Esophagus muscularis mucosa (tissue), 4 donors: ENCODE data around the gene ELAVL4. TPM values are rescaled to one million over a fixed set of nuclear protein-coding genes. Genes with fewer than 3 reads are reported as not detected.

Experiments used
- DNase-seq: peaks from one replicate; pipeline ENCODE4 v3.0.0-alpha.2; 2017; ENCODE audit errors: extremely low spot score
- H3K27ac ChIP-seq, 4 donors: fragments of 200-600 bp; sonication (generic); replicated peaks in 1 of 4; 1 replicate in 3 of 4; 2 replicates in 1 of 4; pipeline ENCODE4 v1.5.1; 2016 to 2019; ENCODE audit warnings: mild to moderate bottlenecking in 1 of 4
- H3K27me3 ChIP-seq, 4 donors: fragments of 200-600 bp; sonication (generic); one replicate each; pipeline versions ENCODE4 v1.5.1 to v1.6.0; 2016 to 2019
- H3K36me3 ChIP-seq, 4 donors: fragments of 200-600 bp; sonication (generic); one replicate each; pipeline ENCODE4 v1.5.1; 2016 to 2019
- H3K4me1 ChIP-seq, 4 donors: fragments of 200-600 bp; sonication (generic); one replicate each; pipeline ENCODE4 v1.5.1; 2016 to 2019
- H3K4me3 ChIP-seq, 4 donors: fragments of 200-600 bp; sonication (generic); 1 replicate in 2 of 4; 2 replicates in 2 of 4; pipeline ENCODE4 v1.5.1; 2016 to 2019; ENCODE audit warnings: mild to moderate bottlenecking in 4 of 4, moderate library complexity in 1 of 4
- H3K9me3 ChIP-seq, 4 donors: fragments of 200-600 bp; sonication (generic); 1 replicate in 3 of 4; 2 replicates in 1 of 4; pipeline ENCODE4 v1.5.1; 2016 to 2019
- EP300 ChIP-seq: sonication (generic); formaldehyde crosslinking; IDR thresholded peaks from one replicate; pipeline ENCODE4 v1.6.1; 2017; ENCODE audit warnings: antibody characterized with exemption
- POLR2A ChIP-seq: fragments of 450-650 bp; IDR thresholded peaks from one replicate; pipeline ENCODE4 v1.6.1; 2017; ENCODE audit warnings: antibody characterized with exemption, moderate library complexity, mild to moderate bottlenecking, low read depth
- POLR2AphosphoS5 ChIP-seq, 2 donors: sonication (generic); formaldehyde crosslinking; IDR thresholded peaks; one replicate each; pipeline ENCODE4 v1.6.1; 2017; ENCODE audit warnings: antibody characterized with exemption in 2 of 2
- WGBS: methylation state at CpG from one replicate; pipeline ENCODE4 v1.1.5; 2018; 5-methylcytosine and 5-hydroxymethylcytosine counted together
- intact Hi-C: fragments of 100-400 bp; cut with DNase I; formaldehyde crosslinking; loops from one replicate; pipeline ENCODE4 v1.15.1; 2023
- total RNA-seq, 4 donors: library from RNA; depleted of rRNA; stranded (reverse); fragments of >200 nt; gene quantifications; one replicate each; pipeline versions ENCODE4 v1.1.0 to v1.2.1, GENCODE V29; 2016
- TF ChIP-seq, protein P1 (sequence below), 3 experiments: fragments of 200-600 bp in 2 of 3; fragments of 450-650 bp in 1 of 3; sonication (generic) in 2 of 3; IDR thresholded peaks; one replicate each; pipeline ENCODE4 v1.5.1; 2017 to 2019; ENCODE audit warnings: antibody characterized with exemption in 3 of 3, mild to moderate bottlenecking in 2 of 3, moderate library complexity in 1 of 3

The ELAVL4 gene
- total RNA-seq, 4 donors from 2014 or later = 0.40 to 2.2 (median 1.1) TPM

DNA sequence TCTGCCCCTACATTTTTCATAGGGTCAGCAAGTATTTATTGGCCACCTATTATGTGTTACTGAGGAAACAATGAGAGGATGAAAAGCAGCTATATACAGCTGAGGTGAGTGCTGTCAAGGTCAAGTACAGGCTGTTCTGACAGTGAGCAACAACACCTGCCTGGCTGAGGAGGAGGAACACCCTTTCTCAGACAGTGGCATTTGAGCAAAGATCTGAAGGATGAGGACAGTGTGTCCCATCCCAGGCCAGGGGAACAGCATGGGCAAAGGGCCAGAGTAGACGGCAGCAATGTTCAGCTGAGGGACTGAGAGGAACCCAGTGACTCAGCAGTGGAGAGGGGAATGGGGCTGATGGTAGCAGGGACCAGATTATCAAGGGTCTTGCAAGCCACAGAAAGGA is 101.0 kb downstream of the ELAVL4 start:
- Histone ChIP-seq H3K4me3 (no peak overlapping the region), H3K9me3 (no peaks in the 10 kb centered on the region), H3K27me3 (peaks cover 0 to 6% (median 0%) of the 10 kb centered on the region in 4 donors), H3K4me1 (no peaks in the 10 kb centered on the region), H3K36me3 (no peaks in the 10 kb centered on the region), H3K27ac (no peak overlapping the region)
- no peak for DNase-seq
- no peak for TF ChIP-seq POLR2AphosphoS5 (IDR thresholded peaks at IDR 0.05)
- no peak for TF ChIP-seq EP300
- TF ChIP-seq POLR2A = no peak
- TF ChIP-seq, protein P1, sequence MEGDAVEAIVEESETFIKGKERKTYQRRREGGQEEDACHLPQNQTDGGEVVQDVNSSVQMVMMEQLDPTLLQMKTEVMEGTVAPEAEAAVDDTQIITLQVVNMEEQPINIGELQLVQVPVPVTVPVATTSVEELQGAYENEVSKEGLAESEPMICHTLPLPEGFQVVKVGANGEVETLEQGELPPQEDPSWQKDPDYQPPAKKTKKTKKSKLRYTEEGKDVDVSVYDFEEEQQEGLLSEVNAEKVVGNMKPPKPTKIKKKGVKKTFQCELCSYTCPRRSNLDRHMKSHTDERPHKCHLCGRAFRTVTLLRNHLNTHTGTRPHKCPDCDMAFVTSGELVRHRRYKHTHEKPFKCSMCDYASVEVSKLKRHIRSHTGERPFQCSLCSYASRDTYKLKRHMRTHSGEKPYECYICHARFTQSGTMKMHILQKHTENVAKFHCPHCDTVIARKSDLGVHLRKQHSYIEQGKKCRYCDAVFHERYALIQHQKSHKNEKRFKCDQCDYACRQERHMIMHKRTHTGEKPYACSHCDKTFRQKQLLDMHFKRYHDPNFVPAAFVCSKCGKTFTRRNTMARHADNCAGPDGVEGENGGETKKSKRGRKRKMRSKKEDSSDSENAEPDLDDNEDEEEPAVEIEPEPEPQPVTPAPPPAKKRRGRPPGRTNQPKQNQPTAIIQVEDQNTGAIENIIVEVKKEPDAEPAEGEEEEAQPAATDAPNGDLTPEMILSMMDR (IDR thresholded peaks at IDR 0.05) = no peak
- intact Hi-C loops = no loop called here
- 57% methylated on average over 1 of the region's 1 CpG for WGBS

DNA sequence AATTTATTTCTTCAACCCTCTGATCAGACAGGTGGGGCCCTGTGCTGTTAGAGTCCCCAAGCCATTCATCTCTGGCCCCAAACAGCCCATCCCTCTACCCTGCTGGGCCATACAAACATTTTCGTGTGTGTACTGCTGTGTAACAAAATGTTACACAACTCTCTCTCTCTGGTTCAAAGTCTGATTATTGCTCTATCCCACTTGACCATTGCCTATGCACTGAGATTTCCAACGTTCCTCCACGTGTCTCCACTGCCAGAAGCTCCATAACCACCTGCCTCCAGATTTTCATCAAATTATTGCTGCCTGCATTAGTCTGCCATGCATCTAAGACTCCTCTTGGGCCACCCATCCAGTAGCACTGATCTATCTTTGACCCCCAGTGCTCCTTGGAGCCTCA is 104.8 kb downstream of the ELAVL4 start:
- no peaks in the 10 kb centered on the region for H3K27me3 ChIP-seq
- 58% methylated on average over 3 of the region's 3 CpGs for WGBS
- intact Hi-C loops = no loop called here

DNA sequence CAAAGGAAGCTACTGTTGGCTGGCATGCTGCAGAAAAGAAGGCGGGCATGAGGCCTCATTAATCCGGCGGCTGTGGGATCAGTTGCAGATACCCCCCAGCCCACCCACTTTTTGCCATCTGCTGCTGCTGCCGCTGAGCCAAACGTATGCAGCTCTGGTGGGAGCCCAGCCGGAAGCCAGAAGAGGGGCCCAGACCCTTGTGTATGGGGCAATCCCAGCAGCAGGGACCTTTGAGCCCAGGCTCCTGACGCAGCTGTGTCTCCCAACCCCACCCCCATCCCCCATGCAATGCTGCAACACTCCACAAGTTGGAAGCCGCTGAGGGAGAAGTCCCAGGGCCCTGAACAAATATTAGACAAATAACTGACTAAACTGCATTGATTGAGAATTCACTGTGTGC is 106.0 kb downstream of the ELAVL4 start:
- 72% methylated on average over 6 of the region's 8 CpGs for WGBS
- Histone ChIP-seq H3K4me1 (no peaks in the 10 kb centered on the region), H3K9me3 (no peaks in the 10 kb centered on the region), H3K4me3 (no peak overlapping the region), H3K36me3 (no peaks in the 10 kb centered on the region), H3K27me3 (no peaks in the 10 kb centered on the region), H3K27ac (no peak overlapping the region)
- intact Hi-C loops = no loop called here
- DNase-seq = no peak
- no peak for TF ChIP-seq POLR2A
- no peak for TF ChIP-seq POLR2AphosphoS5 (IDR thresholded peaks at IDR 0.05)
- no peak for TF ChIP-seq EP300
- TF ChIP-seq, protein P1 (IDR thresholded peaks at IDR 0.05) = no peak

More for the DNA sequence above, 104.8 kb downstream of the ELAVL4 start:
- no peak for DNase-seq
- no peaks in the 10 kb centered on the region for H3K36me3 ChIP-seq
- no peaks in the 10 kb centered on the region for H3K4me1 ChIP-seq
- TF ChIP-seq EP300 (no peak), POLR2A (no peak), POLR2AphosphoS5 (IDR thresholded peaks at IDR 0.05) (no peak)
- TF ChIP-seq, protein P1 (IDR thresholded peaks at IDR 0.05) = no peak
- H3K27ac ChIP-seq = no peak overlapping the region
- H3K9me3 ChIP-seq = no peaks in the 10 kb centered on the region
- no peak overlapping the region for H3K4me3 ChIP-seq

DNA sequence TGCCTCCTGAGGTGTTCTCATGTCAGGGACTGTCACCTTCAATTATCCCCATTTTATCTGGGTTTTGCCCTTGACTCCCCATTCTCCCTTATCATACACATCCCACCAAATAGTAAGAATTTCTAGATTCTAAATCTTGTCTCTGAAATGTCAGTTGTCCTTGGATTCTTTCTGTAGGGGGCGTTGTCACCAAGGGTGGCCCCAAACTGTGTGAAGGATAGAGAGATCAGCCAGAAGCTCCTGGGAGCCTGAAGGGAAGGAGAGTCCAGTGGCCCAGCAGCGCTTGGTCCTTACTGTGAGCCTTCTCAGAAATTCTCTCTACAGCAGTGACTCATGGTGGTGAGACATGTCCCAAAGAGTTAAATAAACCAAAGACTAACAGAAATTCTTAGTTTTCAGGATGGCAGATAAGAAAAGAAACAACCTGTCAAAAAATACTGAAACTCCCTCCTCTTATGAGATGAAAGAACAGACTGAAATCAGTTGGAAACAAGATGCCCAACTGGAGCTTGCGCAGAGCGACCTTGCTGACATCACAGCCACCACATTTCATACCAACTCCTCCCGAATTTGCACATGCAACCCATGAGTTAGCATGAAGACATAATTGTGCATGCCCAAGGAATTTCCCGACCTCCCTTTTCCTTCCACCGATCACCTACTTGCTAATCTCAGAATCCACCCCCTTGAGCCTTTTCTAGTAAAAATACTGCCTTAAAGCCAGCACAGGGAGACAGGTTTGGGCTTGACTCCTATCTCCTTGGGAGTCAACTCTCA is 109.8 kb downstream of the ELAVL4 start:
- no peak overlapping the region for H3K27ac ChIP-seq
- no peaks in the 10 kb centered on the region for H3K9me3 ChIP-seq
- no peaks in the 10 kb centered on the region for H3K36me3 ChIP-seq
- 87% methylated on average over 7 of the region's 7 CpGs for WGBS
- no peaks in the 10 kb centered on the region for H3K27me3 ChIP-seq
- H3K4me3 ChIP-seq = no peak overlapping the region
- no peaks in the 10 kb centered on the region for H3K4me1 ChIP-seq
- intact Hi-C loops = no loop called here
- TF ChIP-seq, protein P1 (IDR thresholded peaks at IDR 0.05) = no peak
- TF ChIP-seq POLR2A (no peak), EP300 (no peak), POLR2AphosphoS5 (IDR thresholded peaks at IDR 0.05) (no peak)
- peak; percentile 68 for DNase-seq
